Astrocyte of the hippocampus (primary cell): ENCODE measurements around the gene SLC17A4.
A peak's percentile ranks its signal among the peaks of the same experiment; 100 is the strongest.
"Not testable (repeated sequence)": the region's sequence is repeated elsewhere in the genome, so short reads cannot be mapped to it uniquely, and the experiment has no call there.

Experiments used
- DNase-seq: peaks from one replicate; pipeline ENCODE4 v3.0.0; 2011; ENCODE audit warnings: low read depth, low spot score

The SLC17A4 gene

DNA sequence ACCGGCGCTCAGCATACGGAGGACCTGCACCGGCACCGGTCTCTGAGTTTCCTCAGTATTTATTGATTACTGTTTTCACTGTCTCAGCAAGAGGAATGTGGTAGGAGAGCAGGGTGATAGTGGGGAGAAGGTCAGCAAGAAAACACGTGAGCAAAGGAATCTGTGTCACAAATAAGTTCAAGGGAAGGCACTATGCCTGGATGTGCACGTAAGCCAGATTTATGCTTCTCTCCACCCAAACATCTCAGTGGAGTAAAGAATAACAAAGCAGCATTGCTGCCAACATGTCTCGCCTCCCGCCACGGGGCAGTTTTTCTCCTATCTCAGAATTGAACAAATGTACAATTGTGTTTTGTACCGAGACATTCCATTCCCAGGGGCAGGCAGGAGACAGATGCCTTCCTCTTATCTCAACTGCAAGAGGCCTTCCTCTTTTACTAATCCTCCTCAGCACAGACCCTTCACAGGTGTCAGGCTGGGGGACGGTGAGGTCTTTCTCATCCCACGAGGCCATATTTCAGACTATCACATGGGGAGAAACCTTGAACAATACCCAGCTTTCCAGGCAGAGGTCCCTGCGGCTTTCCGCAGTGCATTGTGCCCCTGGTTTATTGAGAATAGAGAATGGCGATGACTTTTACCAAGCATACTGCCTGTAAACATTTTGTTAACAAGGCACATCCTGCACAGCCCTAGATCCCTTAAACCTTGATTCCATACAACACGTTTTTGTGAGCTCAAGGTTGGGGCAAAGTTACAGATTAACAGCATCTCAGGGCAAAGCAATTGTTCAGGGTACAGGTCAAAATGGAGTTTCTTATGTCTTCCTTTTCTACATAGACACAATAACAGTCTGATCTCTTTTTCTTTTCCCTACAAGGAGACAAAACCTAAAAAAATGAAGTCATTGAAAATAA is 5.7 kb upstream of the SLC17A4 start:
- not testable (repeated sequence) for DNase-seq

DNA sequence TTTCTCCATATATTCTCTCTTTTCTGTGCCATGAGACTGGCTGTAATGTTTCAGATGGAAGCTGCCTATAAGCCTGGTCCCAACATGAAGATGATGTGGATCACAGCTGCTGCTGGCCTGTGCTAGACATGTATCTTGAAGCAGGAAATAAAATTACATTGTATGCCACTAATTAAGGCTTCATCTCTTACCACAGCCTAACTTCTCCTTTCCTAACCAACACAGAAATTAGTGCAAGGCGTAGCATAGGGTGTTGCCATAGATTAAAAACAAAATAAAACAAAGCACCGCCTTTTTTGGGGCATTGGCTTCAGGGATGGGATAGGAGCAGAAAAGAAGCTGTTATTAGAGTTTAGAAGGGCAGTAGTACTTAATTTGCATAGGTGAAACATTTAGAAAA is 4.7 kb upstream of the SLC17A4 start:
- DNase-seq, result no peak

- DNase-seq, result no peak
Observed at GRCh38 chr6:25750906-25751305, 3.6 kb upstream of the SLC17A4 start.

DNA sequence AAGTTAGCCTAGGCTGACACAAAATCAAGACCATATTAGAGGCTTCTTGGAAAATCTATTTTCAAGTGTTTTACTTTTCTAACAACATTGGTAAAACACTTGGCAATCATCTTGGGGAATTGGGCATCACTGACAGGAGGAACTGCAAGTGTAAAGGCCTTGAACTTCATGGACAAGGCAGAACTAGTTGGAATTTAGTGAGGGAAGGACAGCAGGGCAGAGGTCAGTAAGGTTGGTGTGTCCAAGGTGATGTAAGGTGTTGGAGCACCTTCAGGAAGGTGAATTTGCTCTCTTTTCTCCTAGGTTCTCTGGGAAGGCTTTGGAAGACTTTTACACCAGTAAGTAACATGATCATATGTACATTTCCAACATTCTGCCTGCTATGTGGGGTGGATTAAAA is 1.5 kb upstream of the SLC17A4 start:
- no peak for DNase-seq

- no peak for DNase-seq
Observed at GRCh38 chr6:25755483-25755882, 941 bp downstream of the SLC17A4 start.

DNA sequence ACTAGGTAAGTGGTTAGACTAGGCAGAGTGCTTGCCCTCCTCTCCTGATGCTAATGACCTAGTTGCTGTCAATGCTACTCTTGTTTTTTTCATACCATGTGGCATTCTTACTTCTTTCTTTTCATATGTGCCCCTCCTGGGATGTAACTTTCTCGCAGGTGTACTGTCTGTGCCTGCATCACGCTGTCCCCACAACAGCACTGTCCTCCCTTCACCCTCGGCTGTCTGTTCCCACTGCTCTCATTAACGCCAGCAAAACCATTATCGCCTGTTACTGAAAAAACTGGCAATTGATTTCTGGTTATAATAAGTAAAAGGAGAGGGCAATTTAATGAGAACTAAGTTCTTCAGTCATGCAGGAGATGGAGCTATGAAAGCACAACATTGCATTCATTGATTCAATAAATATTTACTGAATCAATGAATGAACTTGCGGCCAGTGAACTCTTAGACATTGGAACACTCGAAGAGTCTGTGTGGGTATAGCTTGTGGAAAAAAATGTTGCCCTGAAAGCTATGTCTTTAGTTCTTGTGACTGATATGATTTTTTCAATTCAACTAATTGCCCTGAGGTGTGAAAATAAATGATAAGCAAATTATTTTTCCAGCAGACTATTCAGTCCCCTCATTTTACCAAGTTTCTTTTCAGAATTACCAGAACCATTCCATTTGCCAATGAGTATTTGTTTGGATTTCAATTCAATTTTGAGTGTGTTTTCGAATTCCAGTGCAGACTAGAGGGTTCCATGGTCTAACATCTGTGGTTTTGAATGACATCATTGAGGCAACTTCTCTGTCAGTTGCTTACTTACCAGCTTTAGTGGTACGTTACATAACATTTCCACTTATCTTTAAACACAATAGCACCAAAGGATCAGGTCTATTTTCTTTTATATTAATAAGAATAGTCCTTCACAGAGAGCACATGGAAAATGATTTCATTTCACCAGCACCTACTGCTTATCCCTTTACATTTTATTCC is 2.1 kb downstream of the SLC17A4 start:
- DNase-seq, result no peak

DNA sequence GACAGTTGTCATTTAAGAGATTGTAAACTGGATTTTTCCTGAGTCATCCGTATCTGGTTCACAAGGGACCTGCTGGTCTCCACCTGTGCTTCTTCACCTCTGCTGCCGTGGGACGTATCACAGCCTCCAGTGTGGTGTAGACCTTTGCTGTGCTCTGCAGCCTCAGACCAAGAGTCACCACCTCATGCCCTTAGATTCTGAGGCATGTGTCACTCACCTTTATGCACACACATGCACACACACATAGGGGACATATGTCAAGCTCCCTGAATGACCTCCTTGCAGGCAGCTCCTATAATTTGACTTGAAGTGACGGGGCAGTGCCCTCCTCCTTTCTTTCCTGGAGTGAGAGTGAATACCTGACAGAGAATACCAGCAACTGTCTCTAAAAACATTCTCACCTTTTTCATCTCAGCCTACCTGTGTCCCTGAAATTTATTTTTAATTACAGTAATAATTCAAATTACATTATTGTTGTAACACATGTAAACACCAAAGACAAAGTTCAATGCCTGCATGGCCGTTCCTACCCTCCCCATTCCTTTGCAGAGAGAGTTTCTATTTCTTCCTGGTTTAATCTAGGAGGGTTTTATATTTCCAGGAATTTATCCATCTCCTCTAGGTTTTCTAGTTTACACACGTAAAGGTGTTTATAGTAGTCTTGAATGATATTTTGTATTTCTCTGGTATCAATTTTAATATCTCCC is 3.5 kb downstream of the SLC17A4 start:
- DNase-seq, result no peak

GRCh38 chr6:25764611-25765010 is 10.1 kb downstream of the SLC17A4 start:
- DNase-seq, result no peak

DNA sequence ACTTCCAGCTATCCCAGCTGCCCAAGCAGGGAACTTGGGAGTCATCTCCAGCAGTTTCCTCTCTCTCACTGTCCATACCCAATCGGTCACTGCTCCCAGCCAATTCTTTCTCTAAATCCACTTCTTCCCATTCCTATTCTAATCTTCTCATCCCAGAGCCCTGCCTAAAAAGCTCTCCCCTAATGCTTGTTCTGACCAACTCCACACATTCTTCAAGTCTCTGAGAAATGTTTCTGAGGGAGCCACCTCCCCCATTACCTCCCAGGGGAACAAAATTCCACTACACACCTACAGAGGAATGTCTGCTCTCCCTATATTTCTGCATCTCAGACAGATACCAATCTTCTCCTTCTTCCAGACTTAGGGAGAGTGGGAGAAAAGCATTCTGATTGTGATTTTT is 14.0 kb downstream of the SLC17A4 start:
- no peak for DNase-seq

- DNase-seq, result peak; percentile 64
Observed at GRCh38 chr6:25769983-25770382, 15.4 kb downstream of the SLC17A4 start.

GRCh38 chr6:25774120-25774715 is 19.7 kb downstream of the SLC17A4 start:
- no peak for DNase-seq

GRCh38 chr6:25777031-25777430 is 22.5 kb downstream of the SLC17A4 start:
- no peak for DNase-seq

- DNase-seq, result no peak
Observed at GRCh38 chr6:25777856-25778649, 23.5 kb downstream of the SLC17A4 start.

- DNase-seq, result no peak
Observed at GRCh38 chr6:25781134-25781533, 26.6 kb downstream of the SLC17A4 start.

GRCh38 chr6:25787428-25787827 is 32.9 kb downstream of the SLC17A4 start:
- no peak for DNase-seq

DNA sequence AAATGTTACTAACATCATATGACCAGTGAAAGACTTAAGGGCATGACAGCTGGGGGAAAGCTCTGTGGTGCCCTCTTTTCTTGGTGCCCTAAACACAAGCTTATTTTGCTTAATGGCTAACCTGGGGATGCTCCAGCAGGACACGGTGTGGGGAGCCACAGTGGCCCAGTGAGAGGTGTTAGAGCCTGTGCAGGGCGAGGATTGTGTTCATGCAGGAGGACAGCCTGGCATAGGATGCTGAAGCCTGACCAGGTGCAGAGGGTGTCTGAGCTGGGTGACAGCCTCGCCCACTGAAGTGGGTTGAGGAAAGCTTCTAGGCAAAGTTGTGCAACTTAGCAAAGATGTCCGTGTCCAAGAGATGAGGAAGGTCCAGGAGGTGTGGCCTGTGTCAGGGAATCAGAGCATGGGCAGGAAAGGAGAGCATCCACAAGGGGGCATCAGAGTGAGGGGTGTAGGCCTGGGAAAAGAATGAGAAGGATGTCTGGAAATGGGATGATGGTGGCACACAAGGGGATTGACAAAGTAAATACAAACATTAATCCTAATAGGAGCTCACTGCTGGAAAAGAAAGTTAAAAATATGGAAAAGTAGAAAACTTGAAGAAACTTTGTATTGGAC is 33.9 kb downstream of the SLC17A4 start:
- peak; percentile 27 for DNase-seq

DNA sequence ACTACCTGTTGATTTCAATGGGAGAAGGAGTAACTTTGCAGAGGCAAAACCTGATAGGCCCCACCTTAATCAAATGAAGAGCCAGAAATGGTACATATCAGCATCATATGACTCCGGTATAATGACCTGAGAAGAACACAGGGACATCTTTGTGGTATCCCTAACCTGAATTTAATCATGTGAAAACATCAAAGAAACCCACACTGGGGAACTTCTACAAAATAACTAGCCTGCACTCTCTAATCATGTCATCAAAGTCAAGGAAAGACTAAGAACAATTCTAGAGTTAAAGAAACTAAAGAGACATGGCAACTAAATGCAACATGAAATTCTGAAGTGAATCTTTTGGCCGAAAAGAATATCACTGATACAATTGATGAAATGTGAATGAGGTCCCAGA is 34.9 kb downstream of the SLC17A4 start:
- DNase-seq, result no peak

GRCh38 chr6:25792016-25792415 is 37.5 kb downstream of the SLC17A4 start:
- DNase-seq, result no peak

DNA sequence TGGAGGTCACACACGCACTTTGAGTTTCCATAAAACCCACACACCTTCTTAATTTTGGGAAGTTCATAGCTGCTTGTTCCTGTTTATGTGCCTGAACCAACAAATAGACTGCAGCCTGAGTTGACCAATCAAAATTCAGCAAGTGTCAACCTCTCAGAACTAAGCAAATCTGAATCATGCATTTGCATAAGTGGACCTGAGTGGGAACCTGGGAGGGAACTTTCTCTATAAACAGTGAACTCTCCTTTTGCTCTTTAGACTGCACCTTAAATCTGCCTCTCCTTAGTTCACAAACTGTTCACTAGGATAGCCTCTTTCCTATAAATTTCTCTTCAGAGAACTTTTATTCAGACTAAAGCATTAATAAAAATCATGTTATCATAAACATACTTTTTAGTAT is 39.4 kb downstream of the SLC17A4 start:
- DNase-seq, result no peak

GRCh38 chr6:25794784-25795183 is 40.2 kb downstream of the SLC17A4 start:
- no peak for DNase-seq
